Aorta (tissue), 5 donors: Measurements from ENCODE around the gene GOLGA3. TPM values are rescaled to one million over a fixed set of nuclear protein-coding genes. Genes with fewer than 3 reads are reported as not detected.
"Not testable (repeated sequence)": the region's sequence is repeated elsewhere in the genome, so short reads cannot be mapped to it uniquely, and the experiment has no call there.

Experiments used
- ATAC-seq: fragments of 200-7000 bp; cut with Tn5 transposase; one replicate; pipeline ENCODE4 v1.9.1; 2022; ENCODE audit warnings: moderate library complexity; ENCODE audit not compliant: low FRiP score
- DNase-seq, 2 donors: peaks; one replicate each; pipeline ENCODE4 v3.0.0-alpha.2; 2020
- H3K27ac ChIP-seq, 2 donors: one replicate each; pipeline ENCODE4 v1.5.1; 2013; ENCODE audit warnings: low read length in 2 of 2, mild to moderate bottlenecking in 2 of 2, moderate library complexity in 2 of 2, control low read depth in 1 of 2, inconsistent platforms in 1 of 2, low read depth in 1 of 2
- H3K27me3 ChIP-seq, 2 donors: one replicate each; pipeline ENCODE4 v1.6.1; 2013; ENCODE audit warnings: control low read depth in 1 of 2, low read length in 1 of 2, mild to moderate bottlenecking in 1 of 2, moderate library complexity in 1 of 2; ENCODE audit not compliant: insufficient read depth in 2 of 2, control insufficient read depth in 1 of 2
- H3K36me3 ChIP-seq, 2 donors: one replicate each; pipeline ENCODE4 v1.6.1; 2013; ENCODE audit warnings: control low read depth in 1 of 2, low read length in 1 of 2, mild to moderate bottlenecking in 1 of 2; ENCODE audit not compliant: insufficient read depth in 2 of 2, control insufficient read depth in 1 of 2
- H3K4me1 ChIP-seq, 2 donors: one replicate each; pipeline ENCODE4 v1.6.1; 2013; ENCODE audit warnings: low read length in 2 of 2, control low read depth in 1 of 2, mild to moderate bottlenecking in 1 of 2, moderate library complexity in 1 of 2; ENCODE audit not compliant: insufficient read depth in 2 of 2, control insufficient read depth in 1 of 2
- H3K4me3 ChIP-seq, 2 donors: one replicate each; pipeline ENCODE4 v1.5.1; 2013; ENCODE audit warnings: low read length in 2 of 2, control low read depth in 1 of 2, mild to moderate bottlenecking in 1 of 2
- H3K9me3 ChIP-seq: one replicate; pipeline ENCODE4 v1.6.1; 2013; ENCODE audit warnings: mild to moderate bottlenecking, low read length; ENCODE audit not compliant: control insufficient read depth
- WGBS, 2 donors: extraction: QIAGEN DNeasy Blood & Tissue Kit; methylation state at CpG; one replicate each; pipeline ENCODE4 v1.1.7; 2013; 5-methylcytosine and 5-hydroxymethylcytosine counted together
- intact Hi-C, 2 donors: fragments of 100-400 bp; cut with DNase I; formaldehyde crosslinking; loops; one replicate each; pipeline versions ENCODE4 v1.14.2 to v1.15.0; 2022
- polyA plus RNA-seq, 2 donors: library from polyadenylated mRNA; stranded (reverse); fragments of 200-250 nt; gene quantifications; one replicate each; pipeline ENCODE4 v1.2.3, GENCODE V29; 2013
- total RNA-seq, 2 donors: library from RNA; stranded (reverse); fragmentation: NEBNext Ultra II Directional; extraction: Animal tissue kit (Norgen Biotek cat#: 25700); gene quantifications; one replicate each; pipeline ENCODE4 v1.2.1, GENCODE V29; 2021
- donor health status: healthy with polysubstance abuse.
- donor health status: Bipolar disorder and iron deficiency.
- donor health status: DM: no; HTN: no; CAD: no.
- donor health status: DM: no; HTN: no; CAD: no.
- donor health status: DM: yes; HTN: yes; CAD: no.

The GOLGA3 gene
- total and polyA plus RNA-seq, 4 donors = 17.9 to 91.2 (median 52.4) TPM

- WGBS, 2 donors = 83% methylated on average over 16 to 17 of the region's 17 CpGs
Observed at GRCh38 chr12:132838410-132839080, 9.9 kb upstream of the GOLGA3 start.

GRCh38 chr12:132837693-132838409 is 9.2 kb upstream of the GOLGA3 start:
- DNase-seq (no peak), ATAC-seq (peak; percentile 61)
- intact Hi-C loops = no loop called here
- no peak overlapping the region for H3K27ac ChIP-seq
- no peaks in the 10 kb centered on the region for H3K4me1 ChIP-seq
- no peaks in the 10 kb centered on the region for H3K27me3 ChIP-seq
- no peaks in the 10 kb centered on the region for H3K9me3 ChIP-seq
- H3K4me3 ChIP-seq = no peak overlapping the region
- WGBS, 2 donors = 66 to 68% methylated on average over 27 of the region's 27 CpGs
- H3K36me3 ChIP-seq = peaks cover 0 to 5% of the 10 kb centered on the region in 2 donors

More at GRCh38 chr12:132838410-132839080, 9.9 kb upstream of the GOLGA3 start:
- no peak for DNase-seq
- ATAC-seq = no peak
- Histone ChIP-seq H3K27me3 (no peaks in the 10 kb centered on the region), H3K9me3 (no peaks in the 10 kb centered on the region), H3K4me3 (no peak overlapping the region), H3K27ac (no peak overlapping the region), H3K36me3 (peaks cover 0 to 6% of the 10 kb centered on the region in 2 donors), H3K4me1 (no peaks in the 10 kb centered on the region)
- intact Hi-C loops = no loop called here

GRCh38 chr12:132836795-132837331 is 8.2 kb upstream of the GOLGA3 start:
- no peak overlapping the region for H3K27ac ChIP-seq
- H3K9me3 ChIP-seq = no peaks in the 10 kb centered on the region
- 75 to 81% methylated on average over 5 of the region's 5 CpGs for WGBS, 2 donors
- no peak overlapping the region for H3K4me3 ChIP-seq
- intact Hi-C loops = no loop called here
- ATAC-seq (no peak), DNase-seq (no peak)
- no peaks in the 10 kb centered on the region for H3K27me3 ChIP-seq
- H3K36me3 ChIP-seq = peaks cover 0 to 4% of the 10 kb centered on the region in 2 donors
- no peaks in the 10 kb centered on the region for H3K4me1 ChIP-seq

GRCh38 chr12:132836230-132836629 is 7.6 kb upstream of the GOLGA3 start:
- H3K4me1 ChIP-seq, intact Hi-C loops, H3K4me3 ChIP-seq, DNase-seq, H3K27ac ChIP-seq, H3K36me3 ChIP-seq, H3K9me3 ChIP-seq, ATAC-seq, H3K27me3 ChIP-seq: not testable (repeated sequence)
- 86 to 88% methylated on average over 23 to 30 of the region's 30 CpGs for WGBS, 2 donors

GRCh38 chr12:132835076-132836025 is 6.7 kb upstream of the GOLGA3 start:
- DNase-seq (no peak), ATAC-seq (no peak)
- WGBS, 2 donors = 91 to 92% methylated on average over 39 to 42 of the region's 42 CpGs
- no peaks in the 10 kb centered on the region for H3K4me1 ChIP-seq
- H3K36me3 ChIP-seq = peaks cover 0 to 2% of the 10 kb centered on the region in 2 donors
- H3K4me3 ChIP-seq = no peak overlapping the region
- intact Hi-C loops = no loop called here
- H3K27ac ChIP-seq = no peak overlapping the region
- no peaks in the 10 kb centered on the region for H3K9me3 ChIP-seq
- H3K27me3 ChIP-seq = no peaks in the 10 kb centered on the region

- DNase-seq = no peak
- Histone ChIP-seq H3K27ac (no peak overlapping the region), H3K36me3 (no peaks in the 10 kb centered on the region), H3K4me1 (no peaks in the 10 kb centered on the region), H3K27me3 (no peaks in the 10 kb centered on the region), H3K9me3 (no peaks in the 10 kb centered on the region), H3K4me3 (no peak overlapping the region)
- 75 to 80% methylated on average over 5 of the region's 5 CpGs for WGBS, 2 donors
- ATAC-seq = no peak
- intact Hi-C loops = no loop called here
Observed at GRCh38 chr12:132834181-132834711, 5.6 kb upstream of the GOLGA3 start.

- Histone ChIP-seq H3K36me3 (no peaks in the 10 kb centered on the region), H3K4me3 (no peak overlapping the region), H3K27me3 (no peaks in the 10 kb centered on the region), H3K27ac (no peak overlapping the region), H3K9me3 (no peaks in the 10 kb centered on the region), H3K4me1 (no peaks in the 10 kb centered on the region)
- no peak for DNase-seq
- WGBS, 2 donors = 94 to 97% methylated on average over 8 of the region's 8 CpGs
- ATAC-seq = no peak
- intact Hi-C loops = no loop called here
Observed at GRCh38 chr12:132833341-132833740, 4.7 kb upstream of the GOLGA3 start.

GRCh38 chr12:132831771-132832170 is 3.1 kb upstream of the GOLGA3 start:
- Histone ChIP-seq H3K27ac (no peak overlapping the region), H3K9me3 (no peaks in the 10 kb centered on the region), H3K4me3 (no peak overlapping the region), H3K4me1 (no peaks in the 10 kb centered on the region), H3K36me3 (no peaks in the 10 kb centered on the region), H3K27me3 (no peaks in the 10 kb centered on the region)
- ATAC-seq (no peak), DNase-seq (no peak)
- WGBS, 2 donors = 71 to 75% methylated on average over 11 of the region's 11 CpGs
- intact Hi-C loops = no loop called here
